HepG2 (cell line): ENCODE results near the gene PARP2. TPM values are rescaled to one million over a fixed set of nuclear protein-coding genes. Genes with fewer than 3 reads are reported as not detected.

Source experiments
- CAMTA2 ChIP-seq: sonication (generic); formaldehyde crosslinking; IDR thresholded peaks from 2 replicates; pipeline ENCODE4 v1.4.0; 2020; ENCODE audit warnings: mild to moderate bottlenecking, missing genetic modification reagents, borderline replicate concordance
- CHCHD3 ChIP-seq: sonication (generic); formaldehyde crosslinking; IDR thresholded peaks from 2 replicates; pipeline ENCODE4 v1.8.0; 2022; ENCODE audit warnings: mild to moderate bottlenecking, missing genetic modification reagents, moderate library complexity
- HNRNPUL1 ChIP-seq: fragments of 200-400 bp; formaldehyde crosslinking; IDR thresholded peaks from 2 replicates; pipeline ENCODE4 v1.6.1; 2017; ENCODE audit warnings: low read depth, mild to moderate bottlenecking, low read length, moderate library complexity
- PLRG1 ChIP-seq: fragments of 450-650 bp; conservative IDR thresholded peaks from 2 replicates; pipeline ENCODE4 v1.6.1; 2016
- ZNF142 ChIP-seq: sonication (generic); formaldehyde crosslinking; IDR thresholded peaks from 2 replicates; pipeline ENCODE4 v1.4.0; 2020; ENCODE audit warnings: missing genetic modification reagents
- polyA plus RNA-seq, 8 experiments: library from polyadenylated mRNA; depleted of rRNA in 3 of 8; stranded (reverse) in 7 of 8; unstranded in 1 of 8; fragments of >200 nt; fragmentation: Illumina TruSeq in 4 of 8; extraction: Trizol in 4 of 8; gene quantifications; 2 replicates each; pipeline versions ENCODE4 v1.2.1 to v1.2.3, GENCODE V29; 2011 to 2016; ENCODE audit warnings: low read depth in 4 of 8, missing spikeins in 1 of 8, mixed read lengths in 1 of 8; ENCODE audit not compliant: insufficient read depth in 1 of 8
- total RNA-seq, 5 experiments: library from RNA; depleted of rRNA; stranded (reverse); fragments of >200 nt; fragmentation: Illumina TruSeq; extraction: Trizol; gene quantifications; 2 replicates each; pipeline ENCODE4 v1.2.3, GENCODE V29; 2016; ENCODE audit warnings: low read depth in 1 of 5
- TF ChIP-seq, protein P1 (sequence below): sonication (generic); formaldehyde crosslinking; IDR thresholded peaks from 2 replicates; pipeline ENCODE4 v1.9.0; 2021; ENCODE audit warnings: mild to moderate bottlenecking, missing genetic modification reagents
- TF ChIP-seq, protein P2 (sequence below): sonication (generic); formaldehyde crosslinking; IDR thresholded peaks from 2 replicates; pipeline ENCODE4 v1.5.1; 2020; ENCODE audit warnings: missing genetic modification reagents, mild to moderate bottlenecking, borderline replicate concordance
- TF ChIP-seq, protein P3 (sequence below): sonication (generic); formaldehyde crosslinking; IDR thresholded peaks from 2 replicates; pipeline ENCODE4 v1.4.0; 2020; ENCODE audit warnings: missing genetic modification reagents

Gene PARP2
- total and polyA plus RNA-seq, 2 of the 13 experiments (the other 11 are each of a cell fraction or from before 2014, with no cell fraction given): 37.3 to 38.4 TPM

DNA sequence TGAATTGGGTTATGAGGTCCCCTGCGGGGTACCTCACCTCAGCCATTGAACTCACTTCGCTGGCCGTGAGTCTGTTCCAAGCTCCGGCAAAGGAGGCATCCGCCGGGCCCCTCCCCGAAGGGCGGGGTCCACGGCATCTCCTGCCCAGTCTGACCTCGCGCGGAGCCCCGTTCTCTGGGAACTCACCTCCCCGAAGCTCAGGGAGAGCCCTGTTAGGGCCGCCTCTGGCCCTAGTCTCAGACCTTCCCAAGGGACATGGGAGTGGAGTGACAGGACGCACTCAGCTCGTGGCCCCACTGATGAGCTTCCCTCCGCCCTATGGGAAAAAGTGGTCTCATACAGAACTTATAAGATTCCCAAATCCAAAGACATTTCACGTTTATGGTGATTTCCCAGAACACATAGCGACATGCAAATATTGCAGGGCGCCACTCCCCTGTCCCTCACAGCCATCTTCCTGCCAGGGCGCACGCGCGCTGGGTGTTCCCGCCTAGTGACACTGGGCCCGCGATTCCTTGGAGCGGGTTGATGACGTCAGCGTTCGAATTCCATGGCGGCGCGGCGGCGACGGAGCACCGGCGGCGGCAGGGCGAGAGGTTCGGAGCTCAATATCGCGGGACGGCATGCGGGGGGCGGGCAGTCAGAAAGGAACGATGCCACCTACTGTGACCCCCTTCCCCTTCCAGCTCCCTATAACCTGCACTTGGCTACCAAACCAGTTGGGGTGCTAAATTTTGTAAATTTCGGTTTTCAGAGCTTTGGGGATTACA lies at the start of gene PARP2 (continued):
- TF ChIP-seq, protein P1, sequence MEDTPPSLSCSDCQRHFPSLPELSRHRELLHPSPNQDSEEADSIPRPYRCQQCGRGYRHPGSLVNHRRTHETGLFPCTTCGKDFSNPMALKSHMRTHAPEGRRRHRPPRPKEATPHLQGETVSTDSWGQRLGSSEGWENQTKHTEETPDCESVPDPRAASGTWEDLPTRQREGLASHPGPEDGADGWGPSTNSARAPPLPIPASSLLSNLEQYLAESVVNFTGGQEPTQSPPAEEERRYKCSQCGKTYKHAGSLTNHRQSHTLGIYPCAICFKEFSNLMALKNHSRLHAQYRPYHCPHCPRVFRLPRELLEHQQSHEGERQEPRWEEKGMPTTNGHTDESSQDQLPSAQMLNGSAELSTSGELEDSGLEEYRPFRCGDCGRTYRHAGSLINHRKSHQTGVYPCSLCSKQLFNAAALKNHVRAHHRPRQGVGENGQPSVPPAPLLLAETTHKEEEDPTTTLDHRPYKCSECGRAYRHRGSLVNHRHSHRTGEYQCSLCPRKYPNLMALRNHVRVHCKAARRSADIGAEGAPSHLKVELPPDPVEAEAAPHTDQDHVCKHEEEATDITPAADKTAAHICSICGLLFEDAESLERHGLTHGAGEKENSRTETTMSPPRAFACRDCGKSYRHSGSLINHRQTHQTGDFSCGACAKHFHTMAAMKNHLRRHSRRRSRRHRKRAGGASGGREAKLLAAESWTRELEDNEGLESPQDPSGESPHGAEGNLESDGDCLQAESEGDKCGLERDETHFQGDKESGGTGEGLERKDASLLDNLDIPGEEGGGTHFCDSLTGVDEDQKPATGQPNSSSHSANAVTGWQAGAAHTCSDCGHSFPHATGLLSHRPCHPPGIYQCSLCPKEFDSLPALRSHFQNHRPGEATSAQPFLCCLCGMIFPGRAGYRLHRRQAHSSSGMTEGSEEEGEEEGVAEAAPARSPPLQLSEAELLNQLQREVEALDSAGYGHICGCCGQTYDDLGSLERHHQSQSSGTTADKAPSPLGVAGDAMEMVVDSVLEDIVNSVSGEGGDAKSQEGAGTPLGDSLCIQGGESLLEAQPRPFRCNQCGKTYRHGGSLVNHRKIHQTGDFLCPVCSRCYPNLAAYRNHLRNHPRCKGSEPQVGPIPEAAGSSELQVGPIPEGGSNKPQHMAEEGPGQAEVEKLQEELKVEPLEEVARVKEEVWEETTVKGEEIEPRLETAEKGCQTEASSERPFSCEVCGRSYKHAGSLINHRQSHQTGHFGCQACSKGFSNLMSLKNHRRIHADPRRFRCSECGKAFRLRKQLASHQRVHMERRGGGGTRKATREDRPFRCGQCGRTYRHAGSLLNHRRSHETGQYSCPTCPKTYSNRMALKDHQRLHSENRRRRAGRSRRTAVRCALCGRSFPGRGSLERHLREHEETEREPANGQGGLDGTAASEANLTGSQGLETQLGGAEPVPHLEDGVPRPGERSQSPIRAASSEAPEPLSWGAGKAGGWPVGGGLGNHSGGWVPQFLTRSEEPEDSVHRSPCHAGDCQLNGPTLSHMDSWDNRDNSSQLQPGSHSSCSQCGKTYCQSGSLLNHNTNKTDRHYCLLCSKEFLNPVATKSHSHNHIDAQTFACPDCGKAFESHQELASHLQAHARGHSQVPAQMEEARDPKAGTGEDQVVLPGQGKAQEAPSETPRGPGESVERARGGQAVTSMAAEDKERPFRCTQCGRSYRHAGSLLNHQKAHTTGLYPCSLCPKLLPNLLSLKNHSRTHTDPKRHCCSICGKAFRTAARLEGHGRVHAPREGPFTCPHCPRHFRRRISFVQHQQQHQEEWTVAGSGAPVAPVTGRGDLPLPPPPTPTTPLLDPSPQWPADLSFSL: no peak
- TF ChIP-seq CAMTA2 (CRISPR knock-in tag): 0 out of 2 replicates have a peak, but pooled peaks have one; percentile 21
- TF ChIP-seq, protein P2, sequence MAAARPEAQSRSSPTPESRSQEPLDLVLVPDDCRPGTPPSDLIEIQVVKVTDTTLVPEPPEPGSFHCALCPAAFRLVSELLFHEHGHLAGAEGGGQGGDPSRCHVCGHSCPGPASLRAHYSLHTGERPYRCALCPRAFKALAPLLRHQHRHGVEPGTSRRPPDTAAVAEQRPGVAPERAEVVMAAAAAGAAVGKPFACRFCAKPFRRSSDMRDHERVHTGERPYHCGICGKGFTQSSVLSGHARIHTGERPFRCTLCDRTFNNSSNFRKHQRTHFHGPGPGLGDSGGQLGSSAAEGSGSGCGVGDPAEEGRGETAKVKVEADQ: 0 out of 2 replicates have a peak, but pooled peaks have one; percentile 36
- no peak for TF ChIP-seq CHCHD3 (CRISPR knock-in tag)
- TF ChIP-seq HNRNPUL1: no peak
- no peak for TF ChIP-seq PLRG1
- TF ChIP-seq, protein P3, sequence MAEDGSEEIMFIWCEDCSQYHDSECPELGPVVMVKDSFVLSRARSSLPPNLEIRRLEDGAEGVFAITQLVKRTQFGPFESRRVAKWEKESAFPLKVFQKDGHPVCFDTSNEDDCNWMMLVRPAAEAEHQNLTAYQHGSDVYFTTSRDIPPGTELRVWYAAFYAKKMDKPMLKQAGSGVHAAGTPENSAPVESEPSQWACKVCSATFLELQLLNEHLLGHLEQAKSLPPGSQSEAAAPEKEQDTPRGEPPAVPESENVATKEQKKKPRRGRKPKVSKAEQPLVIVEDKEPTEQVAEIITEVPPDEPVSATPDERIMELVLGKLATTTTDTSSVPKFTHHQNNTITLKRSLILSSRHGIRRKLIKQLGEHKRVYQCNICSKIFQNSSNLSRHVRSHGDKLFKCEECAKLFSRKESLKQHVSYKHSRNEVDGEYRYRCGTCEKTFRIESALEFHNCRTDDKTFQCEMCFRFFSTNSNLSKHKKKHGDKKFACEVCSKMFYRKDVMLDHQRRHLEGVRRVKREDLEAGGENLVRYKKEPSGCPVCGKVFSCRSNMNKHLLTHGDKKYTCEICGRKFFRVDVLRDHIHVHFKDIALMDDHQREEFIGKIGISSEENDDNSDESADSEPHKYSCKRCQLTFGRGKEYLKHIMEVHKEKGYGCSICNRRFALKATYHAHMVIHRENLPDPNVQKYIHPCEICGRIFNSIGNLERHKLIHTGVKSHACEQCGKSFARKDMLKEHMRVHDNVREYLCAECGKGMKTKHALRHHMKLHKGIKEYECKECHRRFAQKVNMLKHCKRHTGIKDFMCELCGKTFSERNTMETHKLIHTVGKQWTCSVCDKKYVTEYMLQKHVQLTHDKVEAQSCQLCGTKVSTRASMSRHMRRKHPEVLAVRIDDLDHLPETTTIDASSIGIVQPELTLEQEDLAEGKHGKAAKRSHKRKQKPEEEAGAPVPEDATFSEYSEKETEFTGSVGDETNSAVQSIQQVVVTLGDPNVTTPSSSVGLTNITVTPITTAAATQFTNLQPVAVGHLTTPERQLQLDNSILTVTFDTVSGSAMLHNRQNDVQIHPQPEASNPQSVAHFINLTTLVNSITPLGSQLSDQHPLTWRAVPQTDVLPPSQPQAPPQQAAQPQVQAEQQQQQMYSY (CRISPR knock-in tag): peak; percentile 72
- TF ChIP-seq ZNF142: no peak
